Lower leg skin (tissue), 4 donors: ENCODE results near the gene KIF1A. TPM values are rescaled to one million over a fixed set of nuclear protein-coding genes. Genes with fewer than 3 reads are reported as not detected.

Source experiments
- DNase-seq, 2 donors: peaks; one replicate each; pipeline ENCODE4 v3.0.0-alpha.2; 2019; ENCODE audit warnings: low spot score in 2 of 2
- H3K4me3 ChIP-seq: fragments of 200-600 bp; sonication (generic); 2 replicates; pipeline ENCODE4 v1.5.1; 2017; ENCODE audit warnings: mild to moderate bottlenecking, low read depth; ENCODE audit not compliant: poor library complexity, severe bottlenecking
- POLR2A ChIP-seq, 2 donors: fragments of 450-650 bp; IDR thresholded peaks; one replicate each; pipeline ENCODE4 v1.6.1; 2016 to 2017; ENCODE audit warnings: antibody characterized with exemption in 2 of 2, mild to moderate bottlenecking in 1 of 2, moderate library complexity in 1 of 2
- WGBS, 2 donors: methylation state at CpG; one replicate each; pipeline ENCODE4 v1.1.5; 2018; 5-methylcytosine and 5-hydroxymethylcytosine counted together
- intact Hi-C: fragments of 100-400 bp; cut with DNase I; formaldehyde crosslinking; loops from one replicate; pipeline ENCODE4 v1.15.0; 2023; ENCODE audit warnings: low total_unique reads
- total RNA-seq, 4 donors: library from RNA; depleted of rRNA; stranded (reverse); fragments of >200 nt; gene quantifications; one replicate each; pipeline ENCODE4 v1.1.0, GENCODE V29; 2016
- TF ChIP-seq, protein P1 (sequence below), 3 donors: fragments of 450-650 bp; IDR thresholded peaks; one replicate each; pipeline ENCODE4 v1.5.1; 2016; ENCODE audit warnings: antibody characterized with exemption in 3 of 3, mild to moderate bottlenecking in 3 of 3, moderate library complexity in 2 of 3

The KIF1A gene
- total RNA-seq, 4 donors from 2014 or later, result 0.76 to 4.3 (median 3.0) TPM

DNA sequence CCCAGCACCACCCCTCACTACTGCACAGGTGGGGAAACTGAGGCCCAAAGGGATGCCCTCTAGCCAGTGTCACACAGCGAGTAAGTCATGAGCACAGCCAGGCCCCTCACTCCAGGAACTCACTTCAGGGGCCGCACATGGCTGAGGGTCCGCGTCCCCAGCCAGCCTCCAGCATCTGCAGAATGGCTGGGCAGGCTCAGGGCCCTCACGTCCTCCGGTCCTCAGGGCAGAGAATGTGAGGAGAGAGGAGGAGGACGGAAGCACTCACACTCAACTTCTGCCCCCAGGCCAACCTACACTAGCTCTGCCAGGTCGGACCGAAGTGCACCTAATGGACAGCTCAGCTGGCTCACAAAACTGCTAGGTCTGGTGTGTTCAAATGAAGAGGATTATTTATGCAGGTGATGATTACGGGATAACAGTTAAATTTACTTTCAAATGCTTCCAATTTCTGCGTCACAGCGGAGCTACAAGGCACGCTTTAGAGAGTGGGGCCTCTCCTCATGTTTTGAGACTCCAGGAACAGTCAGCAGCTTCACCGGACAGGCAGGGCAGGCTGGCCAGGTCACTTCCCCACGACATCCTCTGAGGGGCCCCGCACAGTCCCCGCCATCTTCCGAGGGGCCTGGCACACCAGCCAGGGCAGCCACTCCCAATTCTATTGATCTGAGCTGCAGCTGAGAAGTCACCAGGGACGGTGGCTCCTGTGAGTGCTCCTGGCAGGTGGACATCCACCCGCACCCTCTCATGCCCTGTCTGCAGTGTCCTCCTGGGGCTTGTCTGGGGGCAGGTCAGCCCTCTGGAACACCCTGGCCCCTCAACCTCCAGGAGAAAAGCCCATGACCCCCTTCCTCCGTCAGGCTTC, 26.5 kb downstream of the KIF1A start:
- 76 to 77% methylated on average over 17 to 21 of the region's 21 CpGs for WGBS, 2 donors
- H3K4me3 ChIP-seq, result no peak overlapping the region
- intact Hi-C loops, result no loop called here
- DNase-seq, result no peak
- TF ChIP-seq POLR2A (IDR thresholded peaks at IDR 0.05), result no peak
- TF ChIP-seq, protein P1, sequence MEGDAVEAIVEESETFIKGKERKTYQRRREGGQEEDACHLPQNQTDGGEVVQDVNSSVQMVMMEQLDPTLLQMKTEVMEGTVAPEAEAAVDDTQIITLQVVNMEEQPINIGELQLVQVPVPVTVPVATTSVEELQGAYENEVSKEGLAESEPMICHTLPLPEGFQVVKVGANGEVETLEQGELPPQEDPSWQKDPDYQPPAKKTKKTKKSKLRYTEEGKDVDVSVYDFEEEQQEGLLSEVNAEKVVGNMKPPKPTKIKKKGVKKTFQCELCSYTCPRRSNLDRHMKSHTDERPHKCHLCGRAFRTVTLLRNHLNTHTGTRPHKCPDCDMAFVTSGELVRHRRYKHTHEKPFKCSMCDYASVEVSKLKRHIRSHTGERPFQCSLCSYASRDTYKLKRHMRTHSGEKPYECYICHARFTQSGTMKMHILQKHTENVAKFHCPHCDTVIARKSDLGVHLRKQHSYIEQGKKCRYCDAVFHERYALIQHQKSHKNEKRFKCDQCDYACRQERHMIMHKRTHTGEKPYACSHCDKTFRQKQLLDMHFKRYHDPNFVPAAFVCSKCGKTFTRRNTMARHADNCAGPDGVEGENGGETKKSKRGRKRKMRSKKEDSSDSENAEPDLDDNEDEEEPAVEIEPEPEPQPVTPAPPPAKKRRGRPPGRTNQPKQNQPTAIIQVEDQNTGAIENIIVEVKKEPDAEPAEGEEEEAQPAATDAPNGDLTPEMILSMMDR (IDR thresholded peaks at IDR 0.05), result no peak

DNA sequence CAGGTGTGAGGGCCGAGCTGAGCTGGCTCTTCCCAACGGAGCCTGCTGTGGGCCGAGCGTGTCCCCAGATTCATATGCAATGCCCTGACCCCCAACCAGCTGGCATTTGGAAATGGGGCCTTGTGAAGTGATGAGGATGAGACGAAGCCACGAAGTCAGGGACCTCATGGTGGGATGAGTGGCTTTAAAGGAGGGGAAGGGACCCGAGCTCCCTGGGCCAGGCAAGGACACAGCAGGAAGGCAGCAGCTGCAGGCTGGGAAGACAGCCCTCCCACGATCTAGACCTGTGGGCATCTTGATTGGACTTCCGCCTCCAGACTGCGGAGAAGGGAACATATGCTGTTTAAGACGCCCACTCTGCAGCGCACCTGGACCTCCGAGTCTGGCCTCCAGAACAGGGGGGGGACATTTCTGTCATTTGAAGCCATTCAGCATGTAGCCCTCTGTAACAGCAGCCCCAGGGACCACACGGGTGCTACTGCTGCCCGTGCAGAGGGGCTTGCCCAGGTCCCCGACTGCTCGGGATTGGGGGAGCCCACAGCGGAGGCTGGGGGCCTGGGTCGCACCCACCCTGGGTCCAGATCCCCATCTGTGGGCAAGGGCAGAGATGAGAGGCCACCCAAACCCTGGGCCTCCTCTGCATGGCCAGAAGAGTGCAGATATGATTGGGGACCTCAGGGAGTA, 27.2 kb downstream of the KIF1A start:
- TF ChIP-seq, protein P1 (IDR thresholded peaks at IDR 0.05), result no peak
- no peak for TF ChIP-seq POLR2A (IDR thresholded peaks at IDR 0.05)
- no peak overlapping the region for H3K4me3 ChIP-seq
- 76 to 77% methylated on average over 19 of the region's 19 CpGs for WGBS, 2 donors
- intact Hi-C loops, result no loop called here
- DNase-seq, result no peak

DNA sequence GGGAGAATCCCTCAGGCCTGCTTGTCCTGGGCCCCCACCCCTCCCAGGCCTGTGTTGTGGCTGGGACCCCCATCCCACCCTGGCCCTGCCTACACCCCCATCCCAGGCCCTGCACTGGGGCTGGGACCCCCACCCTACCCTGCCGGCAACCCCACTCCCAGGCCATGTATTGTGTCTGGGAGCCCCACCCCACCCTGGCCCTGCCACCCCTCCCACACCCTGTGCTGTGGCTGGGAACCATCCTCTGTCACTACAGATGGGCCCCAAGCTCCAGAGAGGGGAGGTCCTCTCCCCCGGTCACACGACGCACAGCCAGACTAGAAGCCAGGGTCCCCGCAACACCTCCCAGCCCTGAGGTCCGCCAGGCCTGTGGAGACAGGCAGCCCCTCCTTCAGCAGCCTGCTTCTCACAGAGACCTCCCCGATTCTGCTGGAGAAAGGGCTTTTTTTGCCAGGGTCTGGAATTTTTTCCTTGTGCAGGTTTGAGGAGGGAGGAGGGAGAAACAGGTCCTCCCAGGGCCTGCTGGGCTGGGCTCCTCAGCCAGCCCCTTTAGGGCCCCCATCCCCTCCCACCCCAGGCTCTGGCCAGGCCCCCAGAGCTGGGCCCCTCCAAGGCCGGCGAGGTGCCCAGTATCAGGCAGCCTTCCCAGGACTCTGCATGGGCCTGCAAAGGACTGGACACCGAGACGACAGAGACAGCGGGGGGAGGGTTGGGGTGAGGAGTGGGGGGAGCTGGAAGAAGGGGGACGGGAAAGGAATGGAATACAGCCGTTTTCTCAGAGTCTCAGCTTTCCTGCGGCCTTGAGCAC, 28.0 kb downstream of the KIF1A start:
- intact Hi-C loops, result no loop called here
- no peak overlapping the region for H3K4me3 ChIP-seq
- TF ChIP-seq POLR2A (IDR thresholded peaks at IDR 0.05), result no peak
- TF ChIP-seq, protein P1 (IDR thresholded peaks at IDR 0.05), result no peak
- 57 to 69% methylated on average over 13 to 15 of the region's 15 CpGs for WGBS, 2 donors
- no peak for DNase-seq

DNA sequence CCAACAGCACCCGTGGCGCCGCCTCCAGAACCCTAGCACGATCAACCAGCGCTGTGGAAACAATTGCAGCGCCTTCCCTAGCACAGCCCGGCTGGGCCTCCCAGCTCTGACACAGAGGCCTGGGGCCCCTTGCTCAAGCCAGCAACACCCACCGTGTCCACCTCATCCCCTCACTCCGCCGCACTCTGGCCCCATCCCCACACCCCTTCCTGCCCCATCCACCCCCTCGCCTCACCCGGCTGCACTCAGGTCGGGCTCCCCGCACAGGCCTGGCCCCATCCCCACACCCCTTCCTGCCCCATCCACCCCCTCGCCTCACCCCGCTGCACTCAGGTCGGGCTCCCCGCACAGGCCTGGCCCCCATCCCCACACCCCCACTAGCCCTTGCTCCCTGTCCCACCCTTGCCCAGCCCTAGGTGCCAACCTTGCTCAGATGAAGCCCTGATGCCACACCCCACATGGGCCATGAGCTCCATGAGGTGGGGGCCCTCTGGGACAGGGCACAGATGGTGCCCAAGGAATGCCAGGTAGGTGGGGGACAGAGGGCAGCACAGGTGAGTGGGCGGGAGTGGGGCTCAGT, 28.7 kb downstream of the KIF1A start:
- TF ChIP-seq POLR2A (IDR thresholded peaks at IDR 0.05), result no peak
- TF ChIP-seq, protein P1 (IDR thresholded peaks at IDR 0.05), result no peak
- intact Hi-C loops, result no loop called here
- H3K4me3 ChIP-seq, result no peak overlapping the region
- DNase-seq, result no peak
- whole genome bisulfite sequencing, 2 donors, result 85 to 88% methylated on average over 18 to 19 of the region's 19 CpGs

DNA sequence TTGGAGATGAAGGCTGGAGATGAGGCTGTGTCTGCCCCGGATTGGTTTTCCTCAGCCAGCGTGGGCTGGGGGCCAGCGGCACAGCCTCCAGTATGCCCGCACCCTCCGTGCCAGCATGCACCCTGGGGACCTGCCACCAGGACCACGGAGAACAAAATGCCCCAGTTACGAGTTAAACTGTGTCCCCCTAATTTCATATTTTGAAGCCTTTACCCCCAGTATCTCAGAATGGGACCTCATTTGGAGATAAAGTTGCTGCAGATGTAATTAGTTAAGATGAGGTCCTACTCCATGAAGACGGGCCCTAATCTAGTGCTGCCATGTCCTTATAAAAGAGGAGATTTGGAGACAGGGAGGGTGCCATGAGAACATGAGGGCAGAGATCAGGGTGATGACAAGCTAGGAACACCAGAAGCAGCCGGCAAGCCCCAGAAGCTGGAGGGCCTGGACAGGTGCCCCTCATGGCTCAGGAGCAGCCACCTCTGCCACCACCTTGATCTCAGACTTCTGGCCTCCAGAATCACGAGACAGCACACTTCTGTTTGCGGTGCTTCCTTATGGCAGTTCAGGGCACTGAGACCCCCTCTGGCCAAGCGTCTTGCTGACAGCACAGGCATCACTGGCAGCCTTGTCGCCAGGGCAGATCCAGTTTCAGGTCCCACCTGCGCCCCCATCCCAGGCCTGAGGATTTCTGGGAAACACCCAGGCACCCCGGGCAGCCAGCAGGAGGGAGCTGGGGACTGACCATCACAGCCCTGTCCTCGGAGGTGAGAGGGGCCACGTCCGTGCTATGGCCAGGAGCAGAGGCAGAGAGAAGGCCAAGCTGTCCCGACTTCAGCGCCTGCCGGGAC, 29.4 kb downstream of the KIF1A start:
- H3K4me3 ChIP-seq, result no peak overlapping the region
- TF ChIP-seq, protein P1 (IDR thresholded peaks at IDR 0.05), result no peak
- TF ChIP-seq POLR2A (IDR thresholded peaks at IDR 0.05), result no peak
- intact Hi-C loops, result no loop called here
- no peak for DNase-seq
- WGBS, 2 donors, result 89 to 93% methylated on average over 12 to 20 of the region's 21 CpGs
